IPS-NIHi7 (cell line): ENCODE results near the gene DBI.

Experiments used
- DNase-seq: peaks from one replicate; pipeline ENCODE4 v3.0.0; 2012; ENCODE audit warnings: mixed read lengths; ENCODE audit errors: extremely low spot score

DBI gene

GRCh38 chr2:119366649-119367471 lies at the start of gene DBI, which contains the start of gene C2orf76:
Gene DBI, plus strand, starts transcription at chr2:119366977. Its CDS starts 75 bp downstream, at chr2:119367052.
Gene C2orf76, minus strand, starts transcription at chr2:119366834. Its CDS starts 26,875 bp downstream, at chr2:119339959.
- DNase-seq = peak; percentile 99

DNA sequence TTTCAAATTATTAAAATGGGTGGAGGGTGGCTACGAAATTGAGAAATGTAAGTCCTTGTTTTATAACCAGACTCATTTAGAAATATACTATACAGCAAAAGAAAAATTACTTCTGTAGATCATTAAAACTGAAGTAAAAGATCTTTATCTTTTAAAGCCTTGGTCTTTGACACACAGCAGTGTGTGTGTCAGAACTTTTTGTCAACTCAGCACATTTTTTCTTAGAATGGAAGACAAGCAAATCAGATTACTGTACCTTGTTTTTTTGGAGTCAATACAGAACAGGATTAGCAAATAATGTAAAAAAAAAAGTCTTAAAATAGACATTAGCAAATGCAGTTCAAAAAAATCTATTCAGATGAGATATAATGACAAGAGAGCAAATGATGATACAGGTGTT lies 49.2 kb upstream of the DBI start:
- DNase-seq = no peak

DNA sequence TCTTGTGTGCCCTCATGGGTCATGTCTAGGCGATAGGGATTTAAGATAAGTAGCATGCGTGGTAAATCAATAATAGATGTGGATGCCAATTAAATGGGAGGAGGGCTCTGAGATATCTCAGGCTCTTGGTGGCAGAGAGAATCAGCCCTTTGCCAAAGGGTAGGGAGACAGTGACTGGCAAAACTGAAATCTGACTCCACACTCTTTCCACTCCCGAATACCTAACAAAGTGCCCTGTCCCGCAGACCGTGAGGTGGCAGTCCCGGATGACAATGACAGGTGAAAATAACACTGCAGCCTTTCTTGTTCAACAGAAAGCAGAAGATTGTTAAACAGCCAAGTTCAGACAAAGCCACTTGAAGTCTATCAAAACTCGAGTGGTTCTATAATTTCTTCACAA lies 47.2 kb upstream of the DBI start:
- DNase-seq = no peak

DNA sequence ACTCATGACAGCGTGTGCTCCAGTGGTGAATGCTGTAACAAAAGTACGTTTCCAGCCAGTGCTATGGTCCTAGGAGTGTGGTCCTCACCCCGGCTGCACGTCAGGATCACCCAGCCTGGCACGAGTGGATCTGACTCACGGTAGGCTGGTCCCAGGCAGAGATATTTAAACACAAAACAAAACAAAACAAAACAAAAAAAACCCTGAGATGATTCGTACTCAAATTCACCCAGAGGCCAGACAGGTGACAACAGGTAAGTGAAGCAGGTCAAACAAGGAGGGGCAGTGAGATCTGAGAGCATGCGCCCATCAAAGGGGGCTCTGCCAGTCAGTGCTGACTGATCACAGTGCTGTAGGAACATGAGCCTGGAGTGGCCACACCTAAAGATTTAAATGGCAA lies 43.3 kb upstream of the DBI start:
- DNase-seq = no peak

GRCh38 chr2:119324685-119325270 lies 42.0 kb upstream of the DBI start:
- no peak for DNase-seq

GRCh38 chr2:119326938-119327337 lies 39.8 kb upstream of the DBI start:
- no peak for DNase-seq

DNA sequence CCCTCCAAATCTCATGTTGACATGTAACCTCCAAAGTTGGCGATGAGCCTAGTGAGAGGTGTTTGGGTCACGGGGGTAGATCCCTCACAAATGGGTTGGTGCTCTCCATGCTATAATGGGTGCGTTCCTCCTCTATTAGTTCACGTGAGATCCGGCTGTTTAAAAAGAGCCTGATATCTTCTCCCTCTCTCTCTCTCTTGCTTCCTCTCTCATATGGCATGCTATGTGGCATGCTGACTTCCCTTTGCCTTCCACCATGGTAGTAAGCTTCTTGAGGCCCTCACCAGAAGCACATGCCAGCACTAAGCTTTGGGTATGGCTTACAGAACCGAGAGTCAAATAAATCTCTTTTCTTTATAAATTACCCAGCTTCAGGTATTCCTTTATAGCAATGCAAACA lies 39.3 kb upstream of the DBI start:
- no peak for DNase-seq

GRCh38 chr2:119332953-119333352 lies 33.8 kb upstream of the DBI start:
- DNase-seq = no peak

GRCh38 chr2:119333360-119333759 lies 33.4 kb upstream of the DBI start:
- DNase-seq = no peak

- DNase-seq = no peak
Measured at GRCh38 chr2:119333833-119334232, 32.9 kb upstream of the DBI start.

DNA sequence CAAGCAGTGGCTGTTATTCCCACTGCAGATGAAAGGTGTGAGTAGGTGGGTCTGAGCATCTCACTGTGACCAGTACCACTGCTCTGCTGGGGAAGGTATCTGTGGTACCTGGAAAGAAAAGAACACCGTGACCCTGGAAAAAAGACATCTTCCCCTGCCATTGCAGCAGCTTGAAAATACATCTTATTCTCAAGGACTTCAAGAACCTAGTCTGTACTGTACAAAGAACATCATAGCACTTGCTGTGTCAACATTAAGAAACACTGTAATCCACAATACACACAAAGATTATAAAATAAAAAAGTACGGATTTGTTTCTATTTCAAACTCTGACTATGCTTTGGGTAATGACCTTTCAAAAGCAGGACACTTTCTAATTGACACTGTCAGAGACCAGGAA lies 29.0 kb upstream of the DBI start:
- DNase-seq = no peak

- no peak for DNase-seq
Measured at GRCh38 chr2:119338272-119338671, 28.5 kb upstream of the DBI start.

GRCh38 chr2:119338826-119339561 lies 27.8 kb upstream of the DBI start:
- no peak for DNase-seq

DNA sequence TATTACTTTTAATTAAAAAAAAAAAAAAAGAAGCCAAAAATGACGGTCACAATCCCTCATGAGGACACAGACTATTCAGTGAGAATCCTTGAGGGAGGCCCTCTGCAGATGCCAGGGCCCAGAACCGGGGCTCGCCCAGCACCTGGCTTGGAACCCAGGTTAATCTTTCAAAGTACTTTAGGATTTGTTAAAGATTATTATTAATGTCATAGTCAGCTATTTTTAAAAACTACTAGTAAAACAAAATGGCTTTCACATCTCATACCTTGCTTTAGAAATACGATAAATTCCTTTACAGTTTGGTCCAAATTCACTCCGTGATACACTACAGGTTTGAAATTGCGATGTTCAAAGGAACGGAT lies 27.2 kb upstream of the DBI start:
- DNase-seq = no peak

GRCh38 chr2:119341684-119342083 lies 25.1 kb upstream of the DBI start:
- DNase-seq = no peak

DNA sequence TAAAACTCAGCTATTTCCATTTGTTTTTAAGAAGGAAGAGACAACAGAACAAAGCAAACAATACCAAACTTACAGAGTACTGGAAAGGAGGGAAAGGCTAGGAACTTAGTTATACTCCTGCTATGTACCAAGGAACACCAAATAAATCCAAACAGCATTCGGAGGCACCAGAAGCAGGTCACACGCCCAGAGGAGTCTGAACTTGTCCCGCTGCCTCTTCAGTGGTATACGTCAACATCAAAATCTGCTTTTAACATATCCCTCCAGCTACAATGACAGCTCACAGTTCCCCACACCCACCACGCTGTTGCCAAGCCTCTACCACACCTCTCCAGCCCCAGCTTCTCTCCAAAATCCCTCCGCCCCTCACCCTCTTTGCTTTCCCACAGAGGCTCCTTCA lies 17.5 kb upstream of the DBI start:
- DNase-seq = no peak

DNA sequence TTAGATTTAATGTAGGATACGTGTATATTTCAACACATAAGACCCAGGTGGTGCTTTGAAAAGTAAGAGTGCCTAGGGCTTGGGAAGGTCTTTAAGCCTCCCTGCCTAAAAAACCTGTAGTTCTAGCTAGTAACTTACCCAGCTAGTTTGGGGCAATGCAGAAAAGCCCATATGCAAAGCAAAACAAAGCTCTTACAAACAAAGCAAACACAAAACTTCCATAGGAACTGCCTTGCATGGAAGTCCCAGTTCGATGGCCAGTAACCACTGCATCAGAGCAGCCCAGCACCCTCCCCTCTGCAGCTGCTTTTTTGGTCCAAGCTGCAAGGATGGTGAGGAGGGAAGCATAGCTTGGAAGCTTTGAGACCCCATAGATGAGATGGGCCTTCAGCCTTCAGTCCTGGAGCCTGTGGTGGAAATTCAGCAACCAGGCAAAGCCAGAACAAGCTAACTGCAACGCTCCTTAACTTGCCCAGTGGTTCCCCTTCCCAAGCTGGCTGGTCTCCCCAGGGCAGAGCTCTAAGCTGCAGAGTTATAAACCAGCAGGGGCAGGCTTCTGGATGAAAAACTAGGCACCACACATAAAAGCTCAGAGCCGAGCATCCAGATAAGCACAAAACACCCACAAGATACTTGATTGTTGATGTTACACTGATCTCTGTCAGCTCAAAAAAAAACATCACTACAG lies 16.3 kb upstream of the DBI start:
- DNase-seq = peak; percentile 34

- DNase-seq = no peak
Measured at GRCh38 chr2:119352357-119352756, 14.4 kb upstream of the DBI start.

- no peak for DNase-seq
Measured at GRCh38 chr2:119354860-119355259, 11.9 kb upstream of the DBI start.

GRCh38 chr2:119359774-119360173 lies 7.0 kb upstream of the DBI start:
- DNase-seq = no peak

DNA sequence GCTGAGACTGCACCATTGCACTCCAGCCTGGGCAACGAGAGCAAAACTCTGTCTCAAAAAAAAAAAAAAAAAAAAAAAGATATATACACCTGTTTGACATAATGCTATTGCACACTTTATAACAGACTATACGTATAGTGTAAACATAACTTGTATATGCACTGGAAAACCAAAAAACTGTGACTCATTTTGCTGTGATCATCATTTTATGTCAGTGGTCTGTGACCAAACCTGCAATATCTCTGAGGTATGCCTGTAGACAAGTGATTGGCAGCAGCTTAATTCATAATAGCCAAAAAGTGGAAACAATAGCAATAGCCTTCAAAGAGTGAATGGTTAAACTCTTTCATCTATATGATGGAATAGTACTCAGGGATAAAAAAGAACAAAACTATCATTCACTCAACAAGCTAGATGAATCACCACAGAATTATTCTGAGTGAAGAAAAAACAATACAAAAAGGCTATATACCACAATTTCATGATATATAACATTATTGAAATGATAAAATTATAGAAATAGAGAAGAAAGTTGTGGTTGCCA lies 6.3 kb upstream of the DBI start:
- DNase-seq = no peak

GRCh38 chr2:119364798-119365197 lies 2.0 kb upstream of the DBI start:
- no peak for DNase-seq
